OCI-LY3 (cell line): ENCODE measurements around the gene VAV2.

Experiments used
- H2AFZ ChIP-seq: fragments of 200-600, 300-600 bp; shearing (Covaris generic); 2 replicates; pipeline ENCODE4 v1.6.0; 2014; ENCODE audit warnings: antibody characterized with exemption, low read depth, low read length
- H3K27ac ChIP-seq: fragments of 200-600, 300-600 bp; sonication (generic); 2 replicates; pipeline ENCODE4 v1.5.1; 2014; ENCODE audit warnings: mild to moderate bottlenecking, low read length, moderate library complexity, mixed read lengths
- H3K27me3 ChIP-seq: fragments of 200-600, 300-600 bp; sonication (generic); 2 replicates; pipeline ENCODE4 v1.6.1; 2014; ENCODE audit warnings: low read depth, low read length, mixed read lengths
- H3K36me3 ChIP-seq: fragments of 200-600, 300-600 bp; sonication (generic); replicated peaks from 2 replicates; pipeline ENCODE3; 2014; ENCODE audit warnings: low read depth, low read length, mixed read lengths
- H3K4me1 ChIP-seq: fragments of 300-600, 200-600 bp; sonication (generic); 2 replicates; pipeline ENCODE4 v1.6.1; 2014; ENCODE audit warnings: low read length, mixed read lengths
- H3K4me2 ChIP-seq: fragments of 200-600, 300-600 bp; sonication (generic); 2 replicates; pipeline ENCODE4 v1.6.1; 2014; ENCODE audit warnings: low read length, mixed read lengths
- H3K4me3 ChIP-seq: fragments of 300-600, 200-600 bp; sonication (generic); 2 replicates; pipeline ENCODE4 v1.5.1; 2014; ENCODE audit warnings: antibody characterized with exemption, mild to moderate bottlenecking, low read length, moderate library complexity
- H3K79me2 ChIP-seq: fragments of 300-600, 200-600 bp; shearing (Covaris generic); 2 replicates; pipeline ENCODE4 v1.6.1; 2014; ENCODE audit warnings: mild to moderate bottlenecking, low read length, mixed read lengths
- H3K9ac ChIP-seq: fragments of 300-600, 200-600 bp; shearing (Covaris generic); 2 replicates; pipeline ENCODE4 v1.6.0; 2014; ENCODE audit warnings: mild to moderate bottlenecking, low read length, moderate library complexity
- H3K9me3 ChIP-seq: fragments of 200-600, 300-600 bp; shearing (Covaris generic); 2 replicates; pipeline ENCODE4 v1.6.1; 2014; ENCODE audit warnings: low read length, mixed read lengths; ENCODE audit not compliant: insufficient read depth
- H4K20me1 ChIP-seq: fragments of 200-600, 300-600 bp; sonication (generic); 2 replicates; pipeline ENCODE4 v1.6.1; 2016; ENCODE audit warnings: low read length, mixed read lengths; ENCODE audit not compliant: insufficient read depth
- EZH2phosphoT487 ChIP-seq: fragments of 200-600 bp; shearing (Covaris generic); IDR thresholded peaks from 2 replicates; pipeline ENCODE4 v1.6.1; 2018; ENCODE audit warnings: antibody characterized with exemption, mixed run types, low read depth
- TF ChIP-seq, protein P1 (sequence below): fragments of 200-600, 300-600 bp; sonication (generic); IDR thresholded peaks from 2 replicates; pipeline ENCODE4 v1.5.1; 2014; ENCODE audit warnings: antibody characterized with exemption, low read length, low read depth

The VAV2 gene

DNA sequence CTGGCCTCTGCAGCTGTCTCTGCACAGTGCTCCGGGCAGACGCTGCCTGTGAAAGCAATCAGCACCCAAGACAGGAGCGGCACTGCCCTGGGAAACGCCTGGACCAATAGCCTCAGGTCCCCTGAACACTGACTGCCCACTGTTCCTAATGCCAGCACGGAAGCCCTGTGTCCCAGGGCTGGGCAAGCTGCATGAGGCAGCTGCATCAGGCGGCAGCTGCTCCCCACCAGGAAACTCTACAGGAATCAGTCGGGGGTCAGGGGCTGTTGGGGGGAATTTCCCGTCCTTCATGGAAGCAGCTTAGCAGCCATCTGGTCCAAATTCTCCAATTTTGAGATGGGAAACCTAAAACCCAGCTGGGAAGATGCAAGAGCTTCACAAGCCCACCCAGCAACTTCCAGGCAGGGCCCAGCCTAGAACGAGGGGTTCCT is 118.6 kb downstream of the VAV2 start:
- H3K4me1 ChIP-seq = no peaks in the 10 kb centered on the region; the same call in 1 of the 2 replicates
- TF ChIP-seq EZH2phosphoT487 = no peak
- TF ChIP-seq, protein P1, sequence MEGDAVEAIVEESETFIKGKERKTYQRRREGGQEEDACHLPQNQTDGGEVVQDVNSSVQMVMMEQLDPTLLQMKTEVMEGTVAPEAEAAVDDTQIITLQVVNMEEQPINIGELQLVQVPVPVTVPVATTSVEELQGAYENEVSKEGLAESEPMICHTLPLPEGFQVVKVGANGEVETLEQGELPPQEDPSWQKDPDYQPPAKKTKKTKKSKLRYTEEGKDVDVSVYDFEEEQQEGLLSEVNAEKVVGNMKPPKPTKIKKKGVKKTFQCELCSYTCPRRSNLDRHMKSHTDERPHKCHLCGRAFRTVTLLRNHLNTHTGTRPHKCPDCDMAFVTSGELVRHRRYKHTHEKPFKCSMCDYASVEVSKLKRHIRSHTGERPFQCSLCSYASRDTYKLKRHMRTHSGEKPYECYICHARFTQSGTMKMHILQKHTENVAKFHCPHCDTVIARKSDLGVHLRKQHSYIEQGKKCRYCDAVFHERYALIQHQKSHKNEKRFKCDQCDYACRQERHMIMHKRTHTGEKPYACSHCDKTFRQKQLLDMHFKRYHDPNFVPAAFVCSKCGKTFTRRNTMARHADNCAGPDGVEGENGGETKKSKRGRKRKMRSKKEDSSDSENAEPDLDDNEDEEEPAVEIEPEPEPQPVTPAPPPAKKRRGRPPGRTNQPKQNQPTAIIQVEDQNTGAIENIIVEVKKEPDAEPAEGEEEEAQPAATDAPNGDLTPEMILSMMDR = no peak
- peaks cover 79% of the 10 kb centered on the region for H3K79me2 ChIP-seq
- H3K4me2 ChIP-seq = no peak overlapping the region
- no peaks in the 10 kb centered on the region for H3K36me3 ChIP-seq
- H3K27ac ChIP-seq = no peak overlapping the region
- H3K4me3 ChIP-seq = no peak overlapping the region
- H3K27me3 ChIP-seq = no peaks in the 10 kb centered on the region
- peaks cover 78% of the 10 kb centered on the region for H4K20me1 ChIP-seq
- no peak overlapping the region for H2AFZ ChIP-seq
- no peak overlapping the region for H3K9ac ChIP-seq
- H3K9me3 ChIP-seq = no peaks in the 10 kb centered on the region

DNA sequence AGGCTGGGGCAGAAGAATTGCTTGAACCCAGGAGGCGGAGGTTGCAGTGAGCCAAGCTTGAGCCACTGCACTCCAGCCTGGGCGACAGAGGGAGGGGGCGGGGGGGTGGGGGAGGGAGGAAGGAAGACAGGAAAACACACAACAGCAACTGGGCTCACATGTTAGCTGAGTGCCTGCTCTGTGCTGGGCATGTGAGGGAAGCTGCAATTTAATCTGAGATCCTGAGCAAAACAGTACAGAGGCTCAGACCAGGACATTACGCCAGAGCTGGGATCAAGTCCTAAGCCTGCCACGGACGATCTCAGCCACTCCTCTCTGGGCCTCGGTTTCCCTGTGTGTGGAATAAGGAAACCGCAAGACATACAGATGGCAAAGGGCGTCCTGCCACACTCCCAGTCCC is 119.1 kb downstream of the VAV2 start:
- H3K9ac ChIP-seq = no peak overlapping the region

DNA sequence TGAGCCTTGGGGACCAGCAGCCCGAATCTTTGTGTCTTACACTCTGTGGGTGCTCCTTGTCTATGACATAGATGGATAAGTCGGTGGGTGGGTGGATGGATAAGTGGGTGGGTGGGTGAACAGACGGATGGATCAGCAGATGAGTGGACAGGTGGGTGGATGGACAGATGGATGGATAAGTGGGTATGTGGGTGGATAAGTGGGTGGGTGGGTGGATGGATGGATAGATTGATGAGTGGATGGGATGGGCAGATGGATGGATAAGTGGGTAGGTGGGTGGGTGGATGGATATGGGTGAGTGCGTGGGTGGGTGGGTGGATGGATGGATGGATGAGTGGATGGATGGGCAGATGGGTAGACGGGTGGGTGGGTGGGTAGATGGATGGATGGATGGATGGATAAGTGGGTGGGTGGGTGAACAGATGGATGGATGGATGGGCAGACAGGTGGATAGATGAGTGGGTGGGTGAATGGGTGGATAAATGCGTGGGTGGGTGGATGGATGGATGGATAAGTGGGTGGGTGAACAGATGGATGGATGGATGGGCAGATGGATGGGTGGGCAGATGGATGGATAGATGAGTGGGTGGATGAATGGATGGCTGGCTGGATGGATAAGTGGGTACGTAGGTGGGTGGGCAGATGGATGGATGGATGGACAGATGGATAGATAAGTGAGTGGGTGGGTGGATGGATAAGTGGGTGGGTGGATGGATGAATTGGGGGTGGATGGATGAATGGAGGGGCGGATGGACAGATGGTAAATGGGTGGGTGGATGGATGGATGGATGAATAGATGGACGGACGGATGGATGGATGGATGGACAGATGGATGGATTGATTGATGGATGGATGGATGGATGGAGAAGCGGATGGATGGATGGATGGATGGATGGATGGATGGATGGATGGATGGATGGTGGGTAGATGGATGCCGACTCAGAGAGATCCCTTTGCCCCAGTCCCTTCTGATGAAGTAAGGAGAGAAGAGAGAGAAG is 121.2 kb downstream of the VAV2 start:
- Histone ChIP-seq H3K27me3 (no peaks in the 10 kb centered on the region), H3K4me3 (no peak overlapping the region)

More for the DNA sequence above, 119.1 kb downstream of the VAV2 start:
- H3K27ac ChIP-seq = no peak overlapping the region
- H3K36me3 ChIP-seq = peaks cover 4% of the 10 kb centered on the region
- H3K4me2 ChIP-seq = no peak overlapping the region
- H3K79me2 ChIP-seq = peaks cover 79% of the 10 kb centered on the region
- H2AFZ ChIP-seq = no peak overlapping the region
- TF ChIP-seq, protein P1 = no peak
- no peak for TF ChIP-seq EZH2phosphoT487
- H4K20me1 ChIP-seq = peaks cover 74% of the 10 kb centered on the region
- H3K27me3 ChIP-seq = no peaks in the 10 kb centered on the region
- no peak overlapping the region for H3K4me3 ChIP-seq
- no peaks in the 10 kb centered on the region for H3K9me3 ChIP-seq
- H3K4me1 ChIP-seq = no peaks in the 10 kb centered on the region; the same call in 1 of the 2 replicates

More for the DNA sequence above, 121.2 kb downstream of the VAV2 start:
- H3K9ac ChIP-seq = no peak overlapping the region
- H4K20me1 ChIP-seq = peaks cover 64% of the 10 kb centered on the region
- no peak overlapping the region for H2AFZ ChIP-seq
- H3K9me3 ChIP-seq = peaks cover 2% of the 10 kb centered on the region; the same call in 1 of the 2 replicates
- peaks cover 21% of the 10 kb centered on the region for H3K36me3 ChIP-seq
- no peaks in the 10 kb centered on the region; the same call in 1 of the 2 replicates for H3K4me1 ChIP-seq
- no peak overlapping the region for H3K27ac ChIP-seq
- TF ChIP-seq, protein P1 = no peak
- TF ChIP-seq EZH2phosphoT487 = no peak
- H3K4me2 ChIP-seq = no peak overlapping the region
- peaks cover 76% of the 10 kb centered on the region for H3K79me2 ChIP-seq
